Ovary (tissue), 9 donors: ENCODE measurements around the gene BHLHA15. TPM values are rescaled to one million over a fixed set of nuclear protein-coding genes. Genes with fewer than 3 reads are reported as not detected.
A peak's percentile ranks its signal among the peaks of the same experiment; 100 is the strongest.

Experiments
- DNase-seq, 5 donors: peaks; one replicate each; pipeline ENCODE4 v3.0.0-alpha.2; 2019 to 2020
- H3K27ac ChIP-seq, 2 donors: fragments of 200-600 bp; one replicate each; pipeline versions ENCODE4 v1.5.1 to v1.8.0; 2019 to 2022
- H3K27me3 ChIP-seq: fragments of 200-600 bp; one replicate; pipeline ENCODE4 v1.8.0; 2022
- H3K36me3 ChIP-seq: fragments of 200-600 bp; sonication (generic); one replicate; pipeline ENCODE4 v1.5.1; 2019
- H3K4me1 ChIP-seq: one replicate; pipeline ENCODE4 v1.8.1; 2013; ENCODE audit warnings: mild to moderate bottlenecking, moderate library complexity; ENCODE audit not compliant: insufficient read depth
- H3K4me3 ChIP-seq: fragments of 200-600 bp; sonication (generic); one replicate; pipeline ENCODE4 v1.5.1; 2017
- H3K9me3 ChIP-seq, 2 donors: fragments of 200-600 bp in 1 of 2; sonication (generic) in 1 of 2; one replicate each; pipeline versions ENCODE4 v1.5.1 to v1.8.1; 2013 to 2019; ENCODE audit warnings: mild to moderate bottlenecking in 1 of 2, moderate library complexity in 1 of 2
- CTCF ChIP-seq, 3 donors: fragments of 450-650 bp in 2 of 3; fragments of 200-600 bp in 1 of 3; IDR thresholded peaks; one replicate each; pipeline versions ENCODE4 v1.5.1 to v1.8.0; 2016 to 2022; ENCODE audit warnings: antibody characterized with exemption in 3 of 3, mild to moderate bottlenecking in 1 of 3
- EP300 ChIP-seq: sonication (generic); formaldehyde crosslinking; IDR thresholded peaks from one replicate; pipeline ENCODE4 v1.6.1; 2017; ENCODE audit warnings: antibody characterized with exemption
- POLR2A ChIP-seq: fragments of 450-650 bp; IDR thresholded peaks from one replicate; pipeline ENCODE4 v1.6.1; 2017; ENCODE audit warnings: antibody characterized with exemption, mild to moderate bottlenecking, moderate library complexity
- WGBS, 3 donors: extraction: QIAGEN DNeasy Blood & Tissue Kit in 1 of 3; methylation state at CpG; one replicate each; pipeline versions ENCODE4 v1.1.5 to v1.1.7; 2013 to 2017; 5-methylcytosine and 5-hydroxymethylcytosine counted together
- intact Hi-C, 4 donors: fragments of 100-400 bp; cut with DNase I; formaldehyde crosslinking; loops; one replicate each; pipeline versions ENCODE4 v1.11.0 to v1.15.1; 2022 to 2023
- polyA plus RNA-seq, 2 donors: library from polyadenylated mRNA; stranded (reverse); fragments of 200-250 nt in 1 of 2; fragments of 350-450 nt in 1 of 2; fragmentation: Illumina TruSeq in 1 of 2; extraction: RNeasy Lipid Tissue Mini Kit (QIAGEN cat#74804) in 1 of 2; gene quantifications; one replicate each; pipeline ENCODE4 v1.2.3, GENCODE V29; 2013 to 2014
- total RNA-seq, 7 donors: library from RNA; depleted of rRNA in 2 of 7; stranded (reverse); fragments of >200 nt in 2 of 7; fragmentation: NEBNext Ultra II Directional in 3 of 7; extraction: Animal tissue kit (Norgen Biotek cat#: 25700) in 3 of 7; gene quantifications; one replicate each; pipeline versions ENCODE4 v1.1.0 to v1.2.4, GENCODE V29; 2016 to 2023
- donor health status: DM: no; HTN: no; CAD: no; lungs with moderate emphysema.
- donor health status: DM: no; HTN: no; CAD: no.
- donor health status: Bipolar disorder and iron deficiency.
- donor health status: DM: yes; HTN: yes; CAD: no.
- donor health status: DM: no; HTN: no; CAD: no.
- donor health status: DM: yes; HTN: yes; CAD: no.

Gene BHLHA15
- total and polyA plus RNA-seq, 9 donors = 0.34 to 0.54 TPM; not detected in 7

- Histone ChIP-seq H3K9me3 (no peaks in the 10 kb centered on the region), H3K27me3 (no peaks in the 10 kb centered on the region), H3K27ac (no peak overlapping the region), H3K4me3 (no peak overlapping the region), H3K4me1 (no peaks in the 10 kb centered on the region), H3K36me3 (no peaks in the 10 kb centered on the region)
- DNase-seq = no peak
- TF ChIP-seq CTCF (IDR thresholded peaks at IDR 0.05) (no peak), POLR2A (no peak), EP300 (no peak)
- intact Hi-C loops = no loop called here
- WGBS, 3 donors = 83 to 87% (median 83%) methylated on average over 14 to 16 of the region's 16 CpGs
These were observed 14.8 kb downstream of the BHLHA15 start for GRCh38 chr7:98225913-98226614.

- WGBS, 3 donors = 87 to 91% (median 87%) methylated on average over 18 of the region's 18 CpGs
- peak in 1 of 5 donors; percentile 28 for DNase-seq
- no peak overlapping the region for H3K27ac ChIP-seq
- H3K4me3 ChIP-seq = no peak overlapping the region
- no peak for TF ChIP-seq CTCF (IDR thresholded peaks at IDR 0.05)
- no peak for TF ChIP-seq EP300
- TF ChIP-seq POLR2A = no peak
- no peaks in the 10 kb centered on the region for H3K36me3 ChIP-seq
- H3K4me1 ChIP-seq = no peaks in the 10 kb centered on the region
- no peaks in the 10 kb centered on the region for H3K27me3 ChIP-seq
- intact Hi-C loops = no loop called here
- H3K9me3 ChIP-seq = no peaks in the 10 kb centered on the region
These were observed 16.7 kb downstream of the BHLHA15 start for GRCh38 chr7:98227939-98228338.

GRCh38 chr7:98228801-98229200, 17.6 kb downstream of the BHLHA15 start:
- TF ChIP-seq POLR2A (no peak), CTCF (IDR thresholded peaks at IDR 0.05) (no peak), EP300 (no peak)
- H3K36me3 ChIP-seq = no peaks in the 10 kb centered on the region
- H3K27me3 ChIP-seq = no peaks in the 10 kb centered on the region
- 80 to 89% (median 85%) methylated on average over 16 of the region's 16 CpGs for WGBS, 3 donors
- H3K4me1 ChIP-seq = no peaks in the 10 kb centered on the region
- H3K27ac ChIP-seq = no peak overlapping the region
- no peak for DNase-seq
- intact Hi-C loops = no loop called here
- H3K4me3 ChIP-seq = no peak overlapping the region
- no peaks in the 10 kb centered on the region for H3K9me3 ChIP-seq

- H3K27ac ChIP-seq = no peak overlapping the region
- no peak overlapping the region for H3K4me3 ChIP-seq
- H3K27me3 ChIP-seq = no peaks in the 10 kb centered on the region
- WGBS, 3 donors = 91 to 95% (median 92%) methylated on average over 11 of the region's 11 CpGs
- intact Hi-C loops = no loop called here
- DNase-seq = no peak
- H3K4me1 ChIP-seq = no peaks in the 10 kb centered on the region
- H3K9me3 ChIP-seq = no peaks in the 10 kb centered on the region
- no peak for TF ChIP-seq POLR2A
- H3K36me3 ChIP-seq = no peaks in the 10 kb centered on the region
These were observed 18.2 kb downstream of the BHLHA15 start for GRCh38 chr7:98229441-98229840.

GRCh38 chr7:98229991-98230745, 18.9 kb downstream of the BHLHA15 start:
- TF ChIP-seq POLR2A (no peak), CTCF (IDR thresholded peaks at IDR 0.05) (no peak), EP300 (no peak)
- H3K9me3 ChIP-seq = no peaks in the 10 kb centered on the region
- H3K36me3 ChIP-seq = no peaks in the 10 kb centered on the region
- H3K4me3 ChIP-seq = no peak overlapping the region
- intact Hi-C loops = no loop called here
- WGBS, 3 donors = 80 to 81% (median 81%) methylated on average over 17 of the region's 17 CpGs
- H3K27me3 ChIP-seq = no peaks in the 10 kb centered on the region
- H3K27ac ChIP-seq = no peak overlapping the region
- no peak for DNase-seq
- no peaks in the 10 kb centered on the region for H3K4me1 ChIP-seq
